ENCODE measurements around the gene AGAP1. TPM values are rescaled to one million over a fixed set of nuclear protein-coding genes. Genes with fewer than 3 reads are reported as not detected.

AGAP1 gene
- polyA plus RNA-seq, 2 of the 4 experiments (the other 2 are of a cell fraction), result 20.2 to 21.9 TPM

DNA sequence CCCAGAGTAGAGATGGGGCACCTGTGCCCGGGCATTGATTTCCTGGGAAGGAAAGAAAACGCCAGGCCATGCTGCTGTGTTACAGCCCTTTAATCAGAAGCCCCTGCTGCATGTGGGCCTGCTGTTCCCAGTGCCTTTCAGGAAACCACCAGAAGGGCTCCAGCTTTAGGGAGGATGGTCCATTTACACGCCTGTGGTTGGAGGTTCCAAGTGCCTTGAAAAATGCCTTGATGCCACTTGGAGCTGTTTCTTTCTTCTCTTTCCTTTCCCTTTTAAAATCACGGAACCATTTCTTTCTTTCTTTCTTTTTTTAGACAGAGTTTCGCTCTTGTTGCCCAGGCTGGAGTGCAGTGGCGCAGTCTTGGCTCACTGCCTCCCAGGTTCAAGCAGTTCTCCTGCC is 60.5 kb downstream of the AGAP1 start:
- no peak for TF ChIP-seq FOXS1 (CRISPR knock-in tag; IDR thresholded peaks at IDR 0.05)
- TF ChIP-seq RNF2 (IDR thresholded peaks at IDR 0.05; ENCODE audit: borderline replicate concordance, low read depth), result no peak
- TF ChIP-seq, protein P1, sequence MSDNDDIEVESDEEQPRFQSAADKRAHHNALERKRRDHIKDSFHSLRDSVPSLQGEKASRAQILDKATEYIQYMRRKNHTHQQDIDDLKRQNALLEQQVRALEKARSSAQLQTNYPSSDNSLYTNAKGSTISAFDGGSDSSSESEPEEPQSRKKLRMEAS (IDR thresholded peaks at IDR 0.05), result no peak
- no peak for TF ChIP-seq ZSCAN20 (CRISPR knock-in tag; IDR thresholded peaks at IDR 0.05)
- no peak for TF ChIP-seq NPAS2 (CRISPR knock-in tag; IDR thresholded peaks at IDR 0.05; ENCODE audit: borderline replicate concordance)
- TF ChIP-seq, protein P2, sequence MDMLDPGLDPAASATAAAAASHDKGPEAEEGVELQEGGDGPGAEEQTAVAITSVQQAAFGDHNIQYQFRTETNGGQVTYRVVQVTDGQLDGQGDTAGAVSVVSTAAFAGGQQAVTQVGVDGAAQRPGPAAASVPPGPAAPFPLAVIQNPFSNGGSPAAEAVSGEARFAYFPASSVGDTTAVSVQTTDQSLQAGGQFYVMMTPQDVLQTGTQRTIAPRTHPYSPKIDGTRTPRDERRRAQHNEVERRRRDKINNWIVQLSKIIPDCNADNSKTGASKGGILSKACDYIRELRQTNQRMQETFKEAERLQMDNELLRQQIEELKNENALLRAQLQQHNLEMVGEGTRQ (IDR thresholded peaks at IDR 0.05), result no peak
- no peak for TF ChIP-seq TFCP2L1 (CRISPR knock-in tag; IDR thresholded peaks at IDR 0.05)
- no peak for TF ChIP-seq EP300 (IDR thresholded peaks at IDR 0.05)
- TF ChIP-seq ZNF302 (CRISPR knock-in tag; IDR thresholded peaks at IDR 0.05), result no peak
- TF ChIP-seq CHD4 (IDR thresholded peaks at IDR 0.05; ENCODE audit: borderline replicate concordance), result no peak
- TF ChIP-seq, protein P3, sequence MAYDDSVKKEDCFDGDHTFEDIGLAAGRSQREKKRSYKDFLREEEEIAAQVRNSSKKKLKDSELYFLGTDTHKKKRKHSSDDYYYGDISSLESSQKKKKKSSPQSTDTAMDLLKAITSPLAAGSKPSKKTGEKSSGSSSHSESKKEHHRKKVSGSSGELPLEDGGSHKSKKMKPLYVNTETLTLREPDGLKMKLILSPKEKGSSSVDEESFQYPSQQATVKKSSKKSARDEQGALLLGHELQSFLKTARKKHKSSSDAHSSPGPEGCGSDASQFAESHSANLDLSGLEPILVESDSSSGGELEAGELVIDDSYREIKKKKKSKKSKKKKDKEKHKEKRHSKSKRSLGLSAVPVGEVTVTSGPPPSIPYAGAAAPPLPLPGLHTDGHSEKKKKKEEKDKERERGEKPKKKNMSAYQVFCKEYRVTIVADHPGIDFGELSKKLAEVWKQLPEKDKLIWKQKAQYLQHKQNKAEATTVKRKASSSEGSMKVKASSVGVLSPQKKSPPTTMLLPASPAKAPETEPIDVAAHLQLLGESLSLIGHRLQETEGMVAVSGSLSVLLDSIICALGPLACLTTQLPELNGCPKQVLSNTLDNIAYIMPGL (CRISPR knock-in tag; IDR thresholded peaks at IDR 0.05; ENCODE audit: borderline replicate concordance), result no peak
- ATAC-seq (no peak), DNase-seq (ENCODE audit: low read depth in 1 of 2, low spot score in 1 of 2) (no peak), FAIRE-seq (no peak)
- Histone ChIP-seq H3K4me1 (peaks cover 27% of the 10 kb centered on the region), H3K27ac (peak overlapping the region in 1 of 2 experiments; percentile 28; a peak in 1 of 6 replicates), H3K4me2 (no peak overlapping the region), H3K9me3 (no peaks in the 10 kb centered on the region), H3K4me3 (no peak overlapping the region)
- ChIA-PET CTCF (interaction anchor here (1.1 kb wide), 1 partner anchor 115 kb away, joined by 3 read pairs; no protein-coding TSS in a partner anchor), POLR2A (no interaction called here)
- 86% methylated on average over 5 of the region's 6 CpGs for WGBS (ENCODE audit: missing lambda C conversion rate)

DNA sequence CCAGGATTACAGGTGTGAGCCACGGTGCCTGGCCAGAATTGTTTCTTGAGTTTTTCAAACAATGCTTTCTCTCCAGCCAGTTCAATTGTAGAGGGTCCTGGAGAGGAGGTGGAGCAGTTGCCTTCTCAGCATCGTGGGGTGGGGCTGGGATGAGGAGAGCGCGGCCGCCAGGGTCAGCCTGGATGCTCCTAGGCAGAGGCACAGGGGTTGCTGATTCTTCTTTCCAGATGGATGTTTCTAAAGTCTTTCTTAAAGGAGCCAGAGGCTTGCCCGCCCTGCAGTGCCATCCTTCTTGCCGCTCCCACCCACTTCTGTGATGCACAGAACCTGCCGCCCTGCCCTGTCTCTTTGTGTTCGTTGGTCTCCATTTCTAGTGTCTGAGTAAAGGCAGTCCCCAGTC is 61.1 kb downstream of the AGAP1 start:
- TF ChIP-seq EP300 (IDR thresholded peaks at IDR 0.05) (no peak), CHD4 (IDR thresholded peaks at IDR 0.05; ENCODE audit: borderline replicate concordance) (no peak), POLR2A (IDR thresholded peaks at IDR 0.05; ENCODE audit: low read length) (no peak), KDM5A (IDR thresholded peaks at IDR 0.05) (no peak), JUNB (IDR thresholded peaks at IDR 0.05) (no peak), ZFP36 (IDR thresholded peaks at IDR 0.05; ENCODE audit: borderline replicate concordance, partially characterized antibody) (no peak), FOSB (CRISPR knock-in tag; IDR thresholded peaks at IDR 0.05) (no peak), EHMT2 (IDR thresholded peaks at IDR 0.05; ENCODE audit: low read depth) (no peak), HEYL (CRISPR knock-in tag; IDR thresholded peaks at IDR 0.05) (no peak), FOSL2 (IDR thresholded peaks at IDR 0.05) (no peak), FOSL2 (CRISPR knock-in tag; IDR thresholded peaks at IDR 0.05) (no peak), GATA3 (IDR thresholded peaks at IDR 0.05; ENCODE audit: borderline replicate concordance) (no peak), RAD21 (conservative IDR thresholded peaks at IDR 0.05 in 1 of 2, IDR thresholded peaks at IDR 0.05 in 1 of 2) (no peak), SREBF2 (IDR thresholded peaks at IDR 0.05) (no peak)
- TF ChIP-seq, protein P4, sequence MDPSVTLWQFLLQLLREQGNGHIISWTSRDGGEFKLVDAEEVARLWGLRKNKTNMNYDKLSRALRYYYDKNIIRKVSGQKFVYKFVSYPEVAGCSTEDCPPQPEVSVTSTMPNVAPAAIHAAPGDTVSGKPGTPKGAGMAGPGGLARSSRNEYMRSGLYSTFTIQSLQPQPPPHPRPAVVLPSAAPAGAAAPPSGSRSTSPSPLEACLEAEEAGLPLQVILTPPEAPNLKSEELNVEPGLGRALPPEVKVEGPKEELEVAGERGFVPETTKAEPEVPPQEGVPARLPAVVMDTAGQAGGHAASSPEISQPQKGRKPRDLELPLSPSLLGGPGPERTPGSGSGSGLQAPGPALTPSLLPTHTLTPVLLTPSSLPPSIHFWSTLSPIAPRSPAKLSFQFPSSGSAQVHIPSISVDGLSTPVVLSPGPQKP (IDR thresholded peaks at IDR 0.05; ENCODE audit: low read depth, low read length), result no peak
- TF ChIP-seq, protein P3 (CRISPR knock-in tag; IDR thresholded peaks at IDR 0.05; ENCODE audit: borderline replicate concordance), result no peak
- H3K4me2 ChIP-seq, result no peak overlapping the region

More for the DNA sequence above, 61.1 kb downstream of the AGAP1 start:
- Histone ChIP-seq H3K9me3 (no peaks in the 10 kb centered on the region), H3K27ac (no peak overlapping the region; a peak in 1 of 6 replicates), H3K4me3 (no peak overlapping the region), H3K4me1 (peaks cover 27% of the 10 kb centered on the region)
- ATAC-seq (no peak), DNase-seq (ENCODE audit: low read depth in 1 of 2, low spot score in 1 of 2) (no peak), FAIRE-seq (no peak)
- WGBS (ENCODE audit: missing lambda C conversion rate), result 92% methylated on average over 9 of the region's 9 CpGs
- ChIA-PET CTCF (interaction anchor here (1.1 to 1.6 kb wide), 2 partner anchors 40 to 116 kb away, joined by 3 to 4 read pairs; no protein-coding TSS in a partner anchor), POLR2A (no interaction called here)

All from A549 (cell line).